SK-N-SH treated with all-trans-retinoic acid at 6 μM for 48 hours (cell line): ENCODE data around the gene GRB14.

Experiments used
- CSDC2 ChIP-seq: fragments of 250-450 bp; sonication (Bioruptor Pico); IDR thresholded peaks from 2 replicates; pipeline ENCODE4 v1.5.0; 2020; ENCODE audit warnings: mild to moderate bottlenecking, moderate library complexity
- GLIS3 ChIP-seq: fragments of 250-450 bp; sonication (Bioruptor Pico); IDR thresholded peaks from 2 replicates; pipeline ENCODE4 v1.5.0; 2020; ENCODE audit warnings: mild to moderate bottlenecking, moderate library complexity
- PATZ1 ChIP-seq: fragments of 250-450 bp; sonication (Bioruptor Pico); IDR thresholded peaks from 2 replicates; pipeline ENCODE4 v1.8.0; 2020; ENCODE audit warnings: mild to moderate bottlenecking, moderate library complexity, borderline replicate concordance
- RARB ChIP-seq: fragments of 250-450 bp; sonication (Bioruptor Pico); IDR thresholded peaks from 2 replicates; pipeline ENCODE4 v1.8.0; 2021; ENCODE audit warnings: mild to moderate bottlenecking, moderate library complexity
- TOX ChIP-seq: fragments of 250-450 bp; sonication (Bioruptor Pico); IDR thresholded peaks from 2 replicates; pipeline ENCODE4 v1.8.0; 2021; ENCODE audit warnings: mild to moderate bottlenecking, moderate library complexity, borderline replicate concordance
- TSHZ2 ChIP-seq: fragments of 250-450 bp; sonication (Bioruptor Pico); IDR thresholded peaks from 2 replicates; pipeline ENCODE4 v1.5.0; 2020; ENCODE audit warnings: mild to moderate bottlenecking, moderate library complexity
- ZFP3 ChIP-seq: fragments of 250-450 bp; sonication (Bioruptor Pico); IDR thresholded peaks from 2 replicates; pipeline ENCODE4 v1.5.0; 2020; ENCODE audit warnings: mild to moderate bottlenecking, moderate library complexity
- ZFP30 ChIP-seq: fragments of 450-650 bp; formaldehyde crosslinking; IDR thresholded peaks from 2 replicates; pipeline ENCODE4 v1.5.0; 2022; ENCODE audit warnings: mild to moderate bottlenecking, moderate library complexity
- TF ChIP-seq, protein P1 (sequence below): fragments of 250-450 bp; sonication (Bioruptor Pico); IDR thresholded peaks from 2 replicates; pipeline ENCODE4 v1.8.0; 2021; ENCODE audit warnings: low read depth, mild to moderate bottlenecking, moderate library complexity, borderline replicate concordance

DNA sequence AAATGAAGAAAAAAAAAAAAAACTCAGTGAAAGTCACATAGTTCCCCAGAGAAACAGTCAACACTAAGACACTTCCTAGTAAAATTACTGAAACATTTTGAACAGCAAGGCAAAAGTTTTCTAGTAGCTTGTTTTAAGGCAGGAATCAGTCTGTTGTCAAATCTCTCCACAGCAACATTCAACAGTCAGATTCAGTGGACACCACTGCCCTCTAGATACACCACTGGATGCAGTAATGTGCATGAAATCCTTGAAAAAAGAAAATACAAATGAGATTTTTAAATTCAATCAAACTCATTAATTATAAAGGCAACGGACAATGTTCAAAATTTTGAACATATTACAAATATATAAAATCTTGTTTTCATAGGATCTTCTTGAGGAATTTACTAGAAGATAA is 46.4 kb downstream of the GRB14 start:
- TF ChIP-seq GLIS3: no peak
- no peak for TF ChIP-seq TSHZ2 (CRISPR knock-in tag)
- TF ChIP-seq, protein P1, sequence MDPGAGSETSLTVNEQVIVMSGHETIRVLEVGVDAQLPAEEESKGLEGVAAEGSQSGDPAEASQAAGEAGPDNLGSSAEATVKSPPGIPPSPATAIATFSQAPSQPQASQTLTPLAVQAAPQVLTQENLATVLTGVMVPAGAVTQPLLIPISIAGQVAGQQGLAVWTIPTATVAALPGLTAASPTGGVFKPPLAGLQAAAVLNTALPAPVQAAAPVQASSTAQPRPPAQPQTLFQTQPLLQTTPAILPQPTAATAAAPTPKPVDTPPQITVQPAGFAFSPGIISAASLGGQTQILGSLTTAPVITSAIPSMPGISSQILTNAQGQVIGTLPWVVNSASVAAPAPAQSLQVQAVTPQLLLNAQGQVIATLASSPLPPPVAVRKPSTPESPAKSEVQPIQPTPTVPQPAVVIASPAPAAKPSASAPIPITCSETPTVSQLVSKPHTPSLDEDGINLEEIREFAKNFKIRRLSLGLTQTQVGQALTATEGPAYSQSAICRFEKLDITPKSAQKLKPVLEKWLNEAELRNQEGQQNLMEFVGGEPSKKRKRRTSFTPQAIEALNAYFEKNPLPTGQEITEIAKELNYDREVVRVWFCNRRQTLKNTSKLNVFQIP: no peak
- no peak for TF ChIP-seq RARB (CRISPR knock-in tag)
- no peak for TF ChIP-seq ZFP3
- no peak for TF ChIP-seq ZFP30
- TF ChIP-seq PATZ1 (CRISPR knock-in tag): no peak
- TF ChIP-seq TOX (CRISPR knock-in tag): no peak
- no peak for TF ChIP-seq CSDC2 (CRISPR knock-in tag)
